ENCODE data around the gene ZNF512B.

Gene ZNF512B

DNA sequence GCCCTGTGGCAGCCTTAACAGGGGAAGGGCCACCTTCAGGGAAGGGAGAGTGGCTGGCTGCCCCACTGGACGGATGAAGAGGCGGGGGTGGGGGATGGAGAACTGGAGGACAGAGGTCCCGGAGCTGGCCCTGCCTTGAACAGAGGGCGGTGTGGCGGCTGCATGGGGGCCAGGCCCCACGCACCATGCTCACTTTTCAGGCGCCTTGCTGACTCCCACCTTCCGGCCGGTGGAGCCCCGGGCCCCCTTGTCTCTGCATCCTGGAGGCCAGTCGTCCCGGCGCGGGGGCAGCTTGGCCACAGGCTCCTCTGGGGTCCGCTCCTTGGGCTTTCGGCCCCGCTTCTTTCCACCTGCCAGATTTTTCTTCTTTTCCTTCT is 10.0 kb downstream of the ZNF512B start:
- TF ChIP-seq, protein P1, sequence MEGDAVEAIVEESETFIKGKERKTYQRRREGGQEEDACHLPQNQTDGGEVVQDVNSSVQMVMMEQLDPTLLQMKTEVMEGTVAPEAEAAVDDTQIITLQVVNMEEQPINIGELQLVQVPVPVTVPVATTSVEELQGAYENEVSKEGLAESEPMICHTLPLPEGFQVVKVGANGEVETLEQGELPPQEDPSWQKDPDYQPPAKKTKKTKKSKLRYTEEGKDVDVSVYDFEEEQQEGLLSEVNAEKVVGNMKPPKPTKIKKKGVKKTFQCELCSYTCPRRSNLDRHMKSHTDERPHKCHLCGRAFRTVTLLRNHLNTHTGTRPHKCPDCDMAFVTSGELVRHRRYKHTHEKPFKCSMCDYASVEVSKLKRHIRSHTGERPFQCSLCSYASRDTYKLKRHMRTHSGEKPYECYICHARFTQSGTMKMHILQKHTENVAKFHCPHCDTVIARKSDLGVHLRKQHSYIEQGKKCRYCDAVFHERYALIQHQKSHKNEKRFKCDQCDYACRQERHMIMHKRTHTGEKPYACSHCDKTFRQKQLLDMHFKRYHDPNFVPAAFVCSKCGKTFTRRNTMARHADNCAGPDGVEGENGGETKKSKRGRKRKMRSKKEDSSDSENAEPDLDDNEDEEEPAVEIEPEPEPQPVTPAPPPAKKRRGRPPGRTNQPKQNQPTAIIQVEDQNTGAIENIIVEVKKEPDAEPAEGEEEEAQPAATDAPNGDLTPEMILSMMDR (IDR thresholded peaks at IDR 0.05; ENCODE audit: low read length, missing control alignments): no peak
- no peak for DNase-seq (ENCODE audit: low read depth)
- H3K4me3 ChIP-seq (replicated peaks; ENCODE audit: low read depth, low read length): no peak overlapping the region

DNA sequence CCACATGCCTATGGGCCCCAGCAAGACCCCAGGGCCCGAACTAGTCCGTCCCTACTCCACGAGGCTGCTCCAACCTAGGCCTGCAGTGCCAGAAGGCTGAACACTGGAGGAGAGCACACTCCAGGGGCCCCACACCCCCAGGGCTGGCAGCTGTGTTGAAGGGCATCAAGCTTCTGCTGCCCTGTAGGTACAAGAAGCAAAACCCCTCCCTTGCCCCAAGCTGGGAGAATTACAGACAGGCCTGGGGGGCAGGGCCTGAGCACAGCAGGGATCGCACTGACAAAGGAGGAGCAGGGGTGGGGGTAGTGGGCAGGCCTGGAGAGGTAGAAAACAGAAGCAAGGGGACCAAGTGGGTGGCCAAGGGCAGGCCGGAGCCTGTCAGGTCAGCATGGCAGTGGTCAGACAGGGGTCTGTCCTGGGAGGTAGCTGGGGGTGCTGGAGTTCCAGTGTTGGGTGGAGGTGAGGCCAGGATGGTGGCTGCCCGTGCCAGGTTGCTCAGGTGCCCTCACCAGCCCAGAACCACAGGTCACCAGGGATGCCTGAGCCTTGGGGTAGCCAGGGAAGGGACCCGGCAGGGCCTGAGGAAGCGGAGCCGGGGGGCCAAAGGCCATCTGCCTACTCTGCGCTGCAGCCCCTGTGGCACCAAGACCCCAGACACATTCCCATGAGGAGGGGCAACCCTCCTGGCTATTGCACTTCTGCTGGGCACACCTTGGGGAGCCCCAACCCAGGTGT is 10.6 kb downstream of the ZNF512B start:
- no peak overlapping the region for H3K4me3 ChIP-seq (replicated peaks; ENCODE audit: low read depth, low read length)
- TF ChIP-seq, protein P1 (IDR thresholded peaks at IDR 0.05; ENCODE audit: low read length, missing control alignments): no peak
- no peak for DNase-seq (ENCODE audit: low read depth)

DNA sequence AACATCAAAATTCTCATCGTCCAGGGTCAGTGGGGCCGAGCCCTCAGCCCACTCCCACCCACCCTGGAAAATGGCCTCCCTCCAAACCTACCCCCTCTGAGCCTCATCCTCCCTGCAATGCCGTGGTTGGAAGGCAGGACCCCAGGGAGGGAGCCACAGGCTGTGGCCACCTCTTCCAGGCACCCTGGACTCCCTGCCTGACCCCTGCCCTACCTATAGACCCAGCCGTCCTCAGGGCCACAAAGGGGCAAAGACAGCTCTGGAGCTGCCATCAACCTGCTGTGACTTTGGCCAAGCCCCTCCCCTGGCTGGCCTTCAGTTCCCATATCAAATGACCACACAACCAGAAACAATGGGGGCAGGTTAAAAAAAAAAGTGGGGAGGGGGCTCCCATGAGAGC is 11.3 kb downstream of the ZNF512B start:
- TF ChIP-seq, protein P1 (IDR thresholded peaks at IDR 0.05; ENCODE audit: low read length, missing control alignments): no peak
- DNase-seq (ENCODE audit: low read depth): no peak
- H3K4me3 ChIP-seq (replicated peaks; ENCODE audit: low read depth, low read length): no peak overlapping the region

DNA sequence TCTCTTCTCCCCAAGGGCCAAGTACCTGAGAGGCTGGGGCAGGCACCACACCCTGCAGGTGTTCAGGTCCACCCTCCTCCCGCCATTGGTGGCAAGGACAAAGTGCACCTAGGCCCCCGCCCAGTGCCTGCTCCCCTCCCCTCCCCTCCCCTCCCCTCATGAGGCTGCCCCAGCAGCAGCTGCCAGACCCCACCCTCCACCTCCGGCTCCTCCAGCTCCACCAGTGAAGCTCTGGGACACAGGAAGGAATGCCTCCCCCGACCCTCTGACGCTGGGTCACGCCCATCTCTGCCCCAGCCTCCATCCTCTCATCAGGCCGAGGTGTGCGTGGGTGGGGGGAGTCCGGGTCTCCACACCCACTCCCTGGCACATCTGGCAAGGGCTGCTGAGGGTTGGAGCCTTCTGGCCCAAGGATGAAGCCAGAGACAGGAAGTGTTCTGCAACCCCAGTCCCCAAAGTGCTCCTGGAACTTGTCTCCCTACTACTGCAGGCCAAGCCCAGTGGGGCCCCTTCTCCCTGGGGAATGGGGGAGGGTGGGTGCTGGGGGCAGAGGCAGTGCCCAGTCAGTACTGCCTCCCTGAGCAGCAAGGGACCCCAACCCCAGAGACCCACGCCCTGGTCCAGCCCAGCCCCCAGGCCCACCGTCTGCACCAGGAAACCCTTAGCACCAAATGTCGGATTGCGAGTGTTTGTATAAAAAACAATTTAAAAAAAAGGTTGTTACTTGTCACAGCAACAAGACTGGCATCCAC is 11.9 kb downstream of the ZNF512B start:
- DNase-seq (ENCODE audit: low read depth): peak; percentile 45
- no peak overlapping the region for H3K4me3 ChIP-seq (replicated peaks; ENCODE audit: low read depth, low read length)

DNA sequence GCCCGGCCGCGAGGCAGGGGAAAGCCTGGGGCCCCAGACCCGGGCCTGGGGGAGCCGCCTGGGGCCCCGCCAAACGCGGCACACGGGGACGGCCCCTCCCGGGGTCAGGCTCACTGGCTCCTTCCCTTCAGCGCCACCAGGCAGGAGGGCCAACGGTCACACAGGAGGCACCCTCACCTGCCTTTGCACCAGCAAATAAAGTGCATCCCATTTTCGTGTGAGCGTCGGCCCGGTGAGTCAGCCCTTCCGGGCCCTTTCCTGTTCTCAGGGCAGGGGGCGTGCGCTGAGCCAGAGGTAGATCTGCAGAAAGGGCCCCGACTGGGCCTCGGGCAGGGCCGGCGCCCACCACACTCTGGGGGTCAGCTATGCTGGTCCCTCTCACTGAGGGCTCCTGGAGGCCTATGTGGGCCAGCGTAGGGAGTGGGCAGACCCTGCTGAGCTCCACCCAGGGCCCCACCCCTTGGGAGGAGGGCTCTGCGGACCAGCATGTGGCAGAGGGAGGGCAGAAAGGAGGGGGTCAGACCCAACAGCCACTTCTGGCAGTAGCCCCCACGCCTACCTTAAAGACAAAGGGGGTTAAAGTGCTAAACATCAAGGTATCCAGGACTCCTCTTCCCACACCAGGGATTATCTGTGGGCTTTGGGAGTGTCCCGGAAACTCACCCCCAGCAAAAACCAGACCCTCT is 12.6 kb downstream of the ZNF512B start:
- TF ChIP-seq, protein P1 (IDR thresholded peaks at IDR 0.05; ENCODE audit: low read length, missing control alignments): no peak
- DNase-seq (ENCODE audit: low read depth): peak; percentile 58
- H3K4me3 ChIP-seq (replicated peaks; ENCODE audit: low read depth, low read length): peak overlapping the region; percentile 55

More for the DNA sequence above, 11.9 kb downstream of the ZNF512B start:
- TF ChIP-seq, protein P1 (IDR thresholded peaks at IDR 0.05; ENCODE audit: low read length, missing control alignments): no peak

DNA sequence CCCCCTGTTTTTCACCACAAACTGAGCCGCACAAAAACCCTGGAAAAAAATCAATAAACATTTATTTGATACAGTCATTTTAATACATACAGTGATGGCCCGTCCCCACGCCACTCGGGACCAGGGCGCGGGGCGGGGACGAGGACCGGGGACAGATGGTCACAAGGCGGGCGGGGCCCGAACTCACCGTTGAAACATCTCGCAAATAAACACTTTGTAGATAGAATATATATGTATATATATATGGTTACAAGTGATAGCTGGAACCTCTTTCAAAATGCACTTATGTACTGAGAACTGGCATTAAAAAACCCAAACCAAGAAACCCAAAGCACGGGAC is 13.1 kb downstream of the ZNF512B start:
- DNase-seq (ENCODE audit: low read depth): no peak
- TF ChIP-seq, protein P1 (IDR thresholded peaks at IDR 0.05; ENCODE audit: low read length, missing control alignments): no peak
- H3K4me3 ChIP-seq (replicated peaks; ENCODE audit: low read depth, low read length): peak overlapping the region; percentile 55

Data from fibroblast of pulmonary artery (primary cell).